Astrocyte of the cerebellum (primary cell): ENCODE results near the gene CCDC83.
A peak's percentile ranks its signal among the peaks of the same experiment; 100 is the strongest.
"Not testable (repeated sequence)": the region's sequence is repeated elsewhere in the genome, so short reads cannot be mapped to it uniquely, and the experiment has no call there.

Experiments
- DNase-seq: peaks from one replicate; pipeline ENCODE4 v3.0.0-alpha.2; 2011; ENCODE audit warnings: low read depth
- H3K4me3 ChIP-seq: 2 replicates; pipeline ENCODE4 v1.5.1; 2011; ENCODE audit warnings: mild to moderate bottlenecking, low read depth, low read length, moderate library complexity
- CTCF ChIP-seq: IDR thresholded peaks from 2 replicates; pipeline ENCODE4 v1.5.1; 2012; ENCODE audit warnings: low read length, low read depth, moderate library complexity, mild to moderate bottlenecking; ENCODE audit errors: missing control alignments
- in situ Hi-C: cut with HindIII; loops from 2 replicates; pipeline ENCODE4 v1.10.0; 2017; ENCODE audit warnings: low sequenced_read_pairs

Gene CCDC83

DNA sequence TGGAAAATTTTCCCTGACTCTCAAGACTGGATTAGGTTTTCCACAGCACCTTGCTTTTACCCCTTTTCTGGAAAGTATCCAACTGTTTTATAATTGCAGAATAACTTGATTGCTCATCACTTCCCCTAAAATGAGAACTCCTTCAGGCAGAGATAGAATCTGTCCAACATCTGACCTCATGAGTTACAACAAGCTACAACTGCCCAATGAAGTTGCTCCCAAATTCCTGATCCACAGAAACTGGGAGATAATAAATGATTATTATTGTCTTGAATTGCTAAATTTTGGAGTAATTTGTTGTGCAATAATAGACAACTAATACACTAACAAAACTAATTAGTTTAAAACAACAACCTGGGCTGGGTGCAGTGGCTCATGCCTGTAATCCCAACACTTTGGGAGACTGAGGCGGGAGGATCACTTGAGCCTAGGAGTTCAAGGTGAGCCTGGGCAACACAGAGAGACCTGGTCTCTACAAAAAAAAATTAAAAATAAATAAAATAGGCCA lies 10.0 kb upstream of the CCDC83 start:
- no peak for DNase-seq
- in situ Hi-C loops = no loop called here
- no peak overlapping the region for H3K4me3 ChIP-seq
- no peak for TF ChIP-seq CTCF

DNA sequence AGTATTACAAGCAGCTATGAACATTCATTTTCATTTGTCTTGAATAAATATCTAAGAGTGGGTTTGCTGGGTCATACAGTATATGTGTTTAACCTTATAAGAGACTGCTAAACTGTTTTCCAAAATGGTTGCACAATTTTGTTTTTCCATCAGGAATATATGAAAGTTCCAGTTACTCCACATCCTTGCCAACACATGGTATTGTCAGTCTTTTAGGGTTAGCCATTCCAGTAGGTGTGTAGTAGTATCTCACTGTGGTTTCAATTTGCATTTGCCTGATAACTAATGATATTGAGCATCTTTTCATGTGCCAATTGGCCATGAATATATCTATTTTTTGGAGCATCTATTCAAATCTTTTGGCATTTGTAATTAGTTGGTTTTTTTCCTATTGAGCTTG lies 7.7 kb upstream of the CCDC83 start:
- no peak for DNase-seq

GRCh38 chr11:85848006-85848405 lies 7.2 kb upstream of the CCDC83 start:
- H3K4me3 ChIP-seq = no peak overlapping the region
- DNase-seq = no peak
- in situ Hi-C loops = no loop called here
- no peak for TF ChIP-seq CTCF

More for the DNA sequence above, 7.7 kb upstream of the CCDC83 start:
- in situ Hi-C loops = no loop called here
- no peak for TF ChIP-seq CTCF
- no peak overlapping the region for H3K4me3 ChIP-seq

- in situ Hi-C loops = no loop called here
- no peak for DNase-seq
- no peak for TF ChIP-seq CTCF
- no peak overlapping the region for H3K4me3 ChIP-seq
Observed at GRCh38 chr11:85848556-85848955, 6.6 kb upstream of the CCDC83 start.

DNA sequence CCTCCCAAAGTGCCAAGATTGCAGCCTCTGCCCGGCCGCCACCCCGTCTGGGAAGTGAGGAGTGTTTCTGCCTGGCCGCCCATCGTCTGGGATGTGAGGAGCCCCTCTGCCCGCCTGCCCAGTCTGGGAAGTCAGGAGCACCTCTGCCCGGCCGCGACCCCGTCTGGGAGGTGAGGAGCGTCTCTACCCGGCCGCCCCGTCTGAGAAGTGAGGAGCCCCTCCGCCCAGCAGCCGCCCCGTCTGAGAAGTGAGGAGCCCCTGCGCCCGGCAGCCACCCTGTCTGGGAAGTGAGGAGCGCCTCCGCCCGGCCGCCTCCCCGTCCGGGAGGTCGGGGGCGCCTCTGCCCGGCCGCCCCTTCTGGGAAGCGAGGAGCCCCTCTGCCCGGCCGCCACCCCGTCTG lies 2.4 kb upstream of the CCDC83 start:
- not testable (repeated sequence) for DNase-seq, H3K4me3 ChIP-seq
- in situ Hi-C loops = loop anchor here (25.0 kb wide), 1 partner anchor 360 kb away; no protein-coding TSS in a partner anchor

DNA sequence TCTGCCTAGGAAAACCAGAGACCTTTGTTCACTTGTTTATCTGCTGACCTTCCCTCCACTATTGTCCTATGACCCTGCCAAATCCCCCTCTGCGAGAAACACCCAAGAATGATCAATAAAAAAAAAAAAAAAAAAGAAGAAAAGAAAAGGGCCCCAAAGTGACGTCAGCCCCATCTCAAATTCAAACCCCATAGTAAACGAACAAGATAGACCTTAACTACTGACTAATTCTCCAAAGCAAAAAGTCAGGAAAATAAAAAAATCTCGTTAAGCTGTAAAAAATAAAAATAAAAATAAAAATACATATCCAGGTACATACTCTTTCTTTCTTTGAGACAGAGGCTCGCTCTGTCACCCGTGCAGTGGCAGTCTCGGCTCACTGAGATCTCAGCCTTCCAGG lies 1.6 kb upstream of the CCDC83 start:
- DNase-seq, H3K4me3 ChIP-seq: not testable (repeated sequence)
- in situ Hi-C loops = loop anchor here (25.0 kb wide), 1 partner anchor 359 kb away; no protein-coding TSS in a partner anchor

DNA sequence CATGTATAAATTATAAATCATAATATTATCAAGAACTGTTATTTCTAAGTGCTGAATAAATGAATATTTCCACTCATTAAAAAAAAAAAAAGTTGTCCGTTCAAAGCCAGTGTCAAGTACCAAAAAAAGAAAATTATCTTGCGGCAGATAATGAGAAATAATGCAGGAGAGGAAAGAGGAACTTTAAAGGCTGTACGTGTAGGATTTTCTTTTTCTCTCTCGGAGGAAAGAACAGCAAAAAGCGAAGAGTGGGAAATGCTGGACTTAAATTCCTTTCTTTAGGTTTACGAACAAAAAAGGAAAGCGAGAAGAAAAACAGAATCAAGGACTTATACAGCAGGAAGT lies 999 bp upstream of the CCDC83 start:
- DNase-seq = no peak
- in situ Hi-C loops = loop anchor here (25.0 kb wide), 1 partner anchor 358 kb away; no protein-coding TSS in a partner anchor
- H3K4me3 ChIP-seq = peak overlapping the region; percentile 48
- no peak for TF ChIP-seq CTCF
